HEK293 (cell line): Measurements from ENCODE around the gene ANKFN1.

Source experiments
- CTCF ChIA-PET: fragments of 350-600 bp; formaldehyde crosslinking; extraction: SDS; loops from one replicate; lab custom pipeline; 2021; ENCODE audit warnings: antibody characterized with exemption; lab: Yijun Ruan, JAX
- POLR2A ChIA-PET: fragments of 300-600 bp; formaldehyde crosslinking; extraction: SDS; loops from one replicate; lab custom pipeline; 2020; ENCODE audit warnings: antibody characterized with exemption, inconsistent platforms; lab: Yijun Ruan, JAX
- H3K27ac ChIP-seq: fragments of 200-500 bp; sonication (Bioruptor generic); 2 replicates; pipeline ENCODE4 v1.5.1; 2014; ENCODE audit warnings: low read depth, low read length, control low read depth, inconsistent platforms; ENCODE audit errors: extremely low read depth
- H3K36me3 ChIP-seq, 2 experiments: fragments of 200-500 bp in 1 of 2; sonication (Bioruptor generic) in 1 of 2; 1 replicate in 1 of 2; 2 replicates in 1 of 2; pipeline ENCODE4 v1.5.1; 2014 to 2017; ENCODE audit warnings: inconsistent platforms in 2 of 2, low read length in 2 of 2; ENCODE audit not compliant: control insufficient read depth in 2 of 2, insufficient read depth in 1 of 2
- H3K4me1 ChIP-seq: fragments of 200-500 bp; sonication (Bioruptor generic); 2 replicates; pipeline ENCODE4 v1.5.1; 2014; ENCODE audit warnings: mild to moderate bottlenecking, low read length, inconsistent platforms; ENCODE audit not compliant: control insufficient read depth, insufficient read depth
- H3K4me3 ChIP-seq: 2 replicates; pipeline ENCODE4 v1.5.1; 2011; ENCODE audit warnings: low read depth, mild to moderate bottlenecking, control low read depth, low read length, moderate library complexity
- H3K9me3 ChIP-seq: fragments of 200-500 bp; sonication (Bioruptor generic); 2 replicates; pipeline ENCODE4 v1.5.1; 2014; ENCODE audit warnings: low read depth, low read length, inconsistent platforms; ENCODE audit not compliant: control insufficient read depth, insufficient read depth
- ELK4 ChIP-seq: IDR thresholded peaks from 2 replicates; pipeline ENCODE4 v1.6.1; 2011; ENCODE audit warnings: mild to moderate bottlenecking, low read depth, low read length, borderline replicate concordance
- GLI4 ChIP-seq: fragments of 450-650 bp; formaldehyde crosslinking; IDR thresholded peaks from 2 replicates; pipeline ENCODE4 v1.5.1; 2016; ENCODE audit warnings: missing biosample characterization, missing genetic modification characterization
- INSM2 ChIP-seq: fragments of 450-650 bp; formaldehyde crosslinking; IDR thresholded peaks from 2 replicates; pipeline ENCODE4 v1.5.1; 2016; ENCODE audit warnings: missing biosample characterization, missing genetic modification characterization
- REST ChIP-seq: fragments of 450-650 bp; formaldehyde crosslinking; IDR thresholded peaks from 2 replicates; pipeline ENCODE4 v1.5.1; 2016; ENCODE audit warnings: missing biosample characterization, missing genetic modification characterization
- ZBTB8A ChIP-seq: fragments of 450-650 bp; formaldehyde crosslinking; IDR thresholded peaks from 2 replicates; pipeline ENCODE4 v1.5.1; 2016; ENCODE audit warnings: missing biosample characterization, missing genetic modification characterization
- ZFP37 ChIP-seq: fragments of 450-650 bp; formaldehyde crosslinking; IDR thresholded peaks from 2 replicates; pipeline ENCODE4 v1.5.1; 2016; ENCODE audit warnings: missing biosample characterization, missing genetic modification characterization
- ZNF148 ChIP-seq: fragments of 450-650 bp; formaldehyde crosslinking; IDR thresholded peaks from 2 replicates; pipeline ENCODE4 v1.5.0; 2017; ENCODE audit warnings: missing biosample characterization, missing genetic modification characterization, borderline replicate concordance
- ZNF184 ChIP-seq: fragments of 450-650 bp; IDR thresholded peaks from 2 replicates; pipeline ENCODE4 v1.5.1; 2018; ENCODE audit warnings: missing biosample characterization, mild to moderate bottlenecking, missing genetic modification characterization
- ZNF23 ChIP-seq: fragments of 450-650 bp; formaldehyde crosslinking; IDR thresholded peaks from 2 replicates; pipeline ENCODE4 v1.5.1; 2016; ENCODE audit warnings: missing biosample characterization, missing genetic modification characterization, borderline replicate concordance
- ZNF362 ChIP-seq: fragments of 450-650 bp; formaldehyde crosslinking; IDR thresholded peaks from 2 replicates; pipeline ENCODE4 v1.5.1; 2016; ENCODE audit warnings: missing biosample characterization, missing genetic modification characterization
- ZNF501 ChIP-seq: fragments of 450-650 bp; formaldehyde crosslinking; IDR thresholded peaks from 2 replicates; pipeline ENCODE4 v1.5.1; 2016; ENCODE audit warnings: missing biosample characterization, missing genetic modification characterization
- ZNF555 ChIP-seq: fragments of 450-650 bp; formaldehyde crosslinking; conservative IDR thresholded peaks from 2 replicates; pipeline ENCODE4 v1.5.1; 2017; ENCODE audit warnings: missing biosample characterization, mild to moderate bottlenecking, missing genetic modification characterization, inconsistent platforms
- ZNF585B ChIP-seq: fragments of 450-650 bp; formaldehyde crosslinking; IDR thresholded peaks from 2 replicates; pipeline ENCODE4 v1.5.1; 2016; ENCODE audit warnings: missing biosample characterization, missing genetic modification characterization
- ZNF610 ChIP-seq: fragments of 450-650 bp; formaldehyde crosslinking; IDR thresholded peaks from 2 replicates; pipeline ENCODE4 v1.5.1; 2016; ENCODE audit warnings: missing biosample characterization, missing genetic modification characterization, borderline replicate concordance

The ANKFN1 gene

GRCh38 chr17:56142325-56142724, 10.9 kb upstream of the ANKFN1 start:
- Histone ChIP-seq H3K4me3 (no peak overlapping the region), H3K27ac (no peak overlapping the region), H3K9me3 (no peaks in the 10 kb centered on the region), H3K4me1 (0 out of 2 replicates have a peak, but pooled peaks cover 2% of the 10 kb centered on the region), H3K36me3 (no peaks in the 10 kb centered on the region)
- ChIA-PET CTCF (interaction anchor here (0.6 to 1.4 kb wide), 2 partner anchors 15 to 272 kb away, joined by 3 to 4 read pairs; no protein-coding TSS in a partner anchor), POLR2A (no interaction called here)
- TF ChIP-seq ELK4: no peak
- no peak for TF ChIP-seq ZNF23
- TF ChIP-seq ZNF148 (tag by site-specific recombination): no peak
- TF ChIP-seq ZNF362 (tag by site-specific recombination): no peak
- TF ChIP-seq REST: no peak
- no peak for TF ChIP-seq GLI4 (tag by site-specific recombination)
- no peak for TF ChIP-seq INSM2
- no peak for TF ChIP-seq ZBTB8A (tag by site-specific recombination)
- TF ChIP-seq ZNF555: no peak
- TF ChIP-seq ZNF184: no peak

GRCh38 chr17:56142781-56143180, 10.5 kb upstream of the ANKFN1 start:
- TF ChIP-seq ZNF501 (tag by site-specific recombination): no peak
- no peak for TF ChIP-seq ZNF610 (tag by site-specific recombination)
- TF ChIP-seq ZNF585B (tag by site-specific recombination): no peak
- no peak for TF ChIP-seq ZFP37 (tag by site-specific recombination)
- Histone ChIP-seq H3K27ac (no peak overlapping the region), H3K4me3 (no peak overlapping the region), H3K9me3 (no peaks in the 10 kb centered on the region), H3K36me3 (no peaks in the 10 kb centered on the region), H3K4me1 (0 out of 2 replicates have a peak, but pooled peaks cover 2% of the 10 kb centered on the region)
- CTCF ChIA-PET: interaction anchor here (1.4 kb wide), 1 partner anchor 16 kb away, joined by 3 read pairs; no protein-coding TSS in a partner anchor
- POLR2A ChIA-PET: no interaction called here
